CD4-positive, alpha-beta T cell (primary cell): ENCODE results near the gene ITGB6. TPM values are rescaled to one million over a fixed set of nuclear protein-coding genes. Genes with fewer than 3 reads are reported as not detected.

Source experiments
- ATAC-seq: fragments of 200-7000 bp; cut with Tn5 transposase; one replicate; pipeline ENCODE4 v1.10.0; 2022; ENCODE audit warnings: mild to moderate bottlenecking; ENCODE audit not compliant: poor library complexity
- CTCF ChIA-PET: fragments of 350-600 bp; sonication (Branson Sonifier 250); formaldehyde crosslinking; loops from one replicate; lab custom pipeline; 2021; ENCODE audit warnings: antibody characterized with exemption, inconsistent platforms; lab: Charles Lee
- POLR2A ChIA-PET: fragments of 350-600 bp; sonication (Branson Sonifier 250); formaldehyde crosslinking; loops from one replicate; lab custom pipeline; 2021; ENCODE audit warnings: antibody characterized with exemption, inconsistent platforms; lab: Charles Lee
- DNase-seq, 14 experiments: peaks; one replicate each; pipeline ENCODE4 v3.0.0-alpha.2; 2013 to 2020; ENCODE audit warnings: mixed read lengths in 2 of 14
- H3K27ac ChIP-seq, 2 donors: one replicate each; pipeline versions ENCODE4 v1.5.1 to v1.7.0; 2013; ENCODE audit warnings: low read length in 2 of 2, low read depth in 1 of 2, mild to moderate bottlenecking in 1 of 2
- H3K27me3 ChIP-seq, 2 experiments: 1 replicate in 1 of 2; 2 replicates in 1 of 2; pipeline versions ENCODE4 v1.6.1 to v1.7.0; 2013; ENCODE audit warnings: low read length in 2 of 2, control low read depth in 1 of 2, mild to moderate bottlenecking in 1 of 2, moderate library complexity in 1 of 2; ENCODE audit not compliant: insufficient read depth in 2 of 2, control insufficient read depth in 1 of 2
- H3K36me3 ChIP-seq: one replicate; pipeline ENCODE4 v1.6.1; 2013; ENCODE audit warnings: low read length, control low read depth; ENCODE audit not compliant: insufficient read depth
- H3K4me1 ChIP-seq: one replicate; pipeline ENCODE4 v1.6.1; 2013; ENCODE audit warnings: low read length, control low read depth; ENCODE audit not compliant: insufficient read depth
- H3K4me3 ChIP-seq: one replicate; pipeline ENCODE4 v1.5.1; 2013; ENCODE audit warnings: mild to moderate bottlenecking, low read length, moderate library complexity
- H3K9me3 ChIP-seq, 2 experiments: 1 replicate in 1 of 2; 2 replicates in 1 of 2; pipeline versions ENCODE4 v1.6.1 to v1.7.0; 2013; ENCODE audit warnings: low read length in 2 of 2, mild to moderate bottlenecking in 2 of 2, control low read depth in 1 of 2, moderate library complexity in 1 of 2; ENCODE audit not compliant: control insufficient read depth in 1 of 2, insufficient read depth in 1 of 2
- H3K27ac Mint-ChIP-seq: one replicate; pipeline ENCODE4 v1.8.0; 2020; ENCODE audit warnings: mixed read lengths
- H3K27me3 Mint-ChIP-seq: one replicate; pipeline ENCODE4 v1.8.0; 2021; ENCODE audit warnings: mixed read lengths
- H3K36me3 Mint-ChIP-seq: one replicate; pipeline ENCODE4 v1.8.0; 2021; ENCODE audit warnings: low read depth, mixed read lengths
- H3K4me1 Mint-ChIP-seq: one replicate; pipeline ENCODE4 v1.8.0; 2021; ENCODE audit warnings: low read depth, mixed read lengths
- H3K4me3 Mint-ChIP-seq: one replicate; pipeline ENCODE4 v1.8.0; 2020; ENCODE audit warnings: mild to moderate bottlenecking, mixed read lengths
- H3K9me3 Mint-ChIP-seq: one replicate; pipeline ENCODE4 v1.8.0; 2020; ENCODE audit warnings: mixed read lengths
- intact Hi-C, 2 experiments: fragments of 100-400 bp; cut with DNase I in 1 of 2; cut with micrococcal nuclease in 1 of 2; formaldehyde crosslinking; loops; one replicate each; pipeline versions ENCODE4 v1.15.1 to v1.9.0; 2023 to 2025; cut with DNase I, micrococcal nuclease
- total RNA-seq, 174 experiments: library from RNA in 2 of 174; stranded (reverse) in 2 of 174; gene quantifications; one replicate each; pipeline ENCODE4 v1.2.3 and lab custom pipeline; 2021 to 2026
- TF ChIP-seq, protein P1 (sequence below): fragments of 200-600 bp; IDR thresholded peaks from one replicate; pipeline ENCODE4 v1.8.0; 2022; ENCODE audit warnings: antibody characterized with exemption, mild to moderate bottlenecking

Gene ITGB6
- total RNA-seq, 2 experiments from 2014 or later, result not detected

GRCh38 chr2:160207271-160207670 lies 7.2 kb upstream of the ITGB6 start:
- ChIA-PET CTCF (no interaction called here), POLR2A (interaction anchor here (0.6 to 1.0 kb wide), 2 partner anchors 93 to 1306 kb away, joined by 3 read pairs; no protein-coding TSS in a partner anchor)
- Histone ChIP-seq H3K27ac (no peak overlapping the region), H3K27me3 (no peaks in the 10 kb centered on the region), H3K4me3 (no peak overlapping the region), H3K4me1 (no peaks in the 10 kb centered on the region), H3K36me3 (no peaks in the 10 kb centered on the region), H3K9me3 (no peaks in the 10 kb centered on the region)
- Mint-ChIP-seq H3K27me3 (no peaks in the 10 kb centered on the region), H3K4me1 (peaks cover 6% of the 10 kb centered on the region), H3K4me3 (no peak overlapping the region), H3K36me3 (no peaks in the 10 kb centered on the region), H3K27ac (no peak overlapping the region), H3K9me3 (no peaks in the 10 kb centered on the region)
- intact Hi-C loops, result no loop called here
- TF ChIP-seq, protein P1, sequence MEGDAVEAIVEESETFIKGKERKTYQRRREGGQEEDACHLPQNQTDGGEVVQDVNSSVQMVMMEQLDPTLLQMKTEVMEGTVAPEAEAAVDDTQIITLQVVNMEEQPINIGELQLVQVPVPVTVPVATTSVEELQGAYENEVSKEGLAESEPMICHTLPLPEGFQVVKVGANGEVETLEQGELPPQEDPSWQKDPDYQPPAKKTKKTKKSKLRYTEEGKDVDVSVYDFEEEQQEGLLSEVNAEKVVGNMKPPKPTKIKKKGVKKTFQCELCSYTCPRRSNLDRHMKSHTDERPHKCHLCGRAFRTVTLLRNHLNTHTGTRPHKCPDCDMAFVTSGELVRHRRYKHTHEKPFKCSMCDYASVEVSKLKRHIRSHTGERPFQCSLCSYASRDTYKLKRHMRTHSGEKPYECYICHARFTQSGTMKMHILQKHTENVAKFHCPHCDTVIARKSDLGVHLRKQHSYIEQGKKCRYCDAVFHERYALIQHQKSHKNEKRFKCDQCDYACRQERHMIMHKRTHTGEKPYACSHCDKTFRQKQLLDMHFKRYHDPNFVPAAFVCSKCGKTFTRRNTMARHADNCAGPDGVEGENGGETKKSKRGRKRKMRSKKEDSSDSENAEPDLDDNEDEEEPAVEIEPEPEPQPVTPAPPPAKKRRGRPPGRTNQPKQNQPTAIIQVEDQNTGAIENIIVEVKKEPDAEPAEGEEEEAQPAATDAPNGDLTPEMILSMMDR, result no peak
- ATAC-seq, result no peak
- DNase-seq, result no peak

- ATAC-seq, result no peak
- H3K27me3 ChIP-seq, result no peaks in the 10 kb centered on the region
- ChIA-PET POLR2A (no interaction called here), CTCF (no interaction called here)
- H3K27ac ChIP-seq, result no peak overlapping the region
- TF ChIP-seq, protein P1, result no peak
- no peak for DNase-seq
- Mint-ChIP-seq H3K9me3 (no peaks in the 10 kb centered on the region), H3K36me3 (no peaks in the 10 kb centered on the region), H3K4me3 (no peak overlapping the region), H3K27ac (no peak overlapping the region), H3K4me1 (peaks cover 6% of the 10 kb centered on the region), H3K27me3 (no peaks in the 10 kb centered on the region)
- no peaks in the 10 kb centered on the region for H3K9me3 ChIP-seq
- intact Hi-C loops, result no loop called here
- no peaks in the 10 kb centered on the region for H3K4me1 ChIP-seq
- no peak overlapping the region for H3K4me3 ChIP-seq
- H3K36me3 ChIP-seq, result no peaks in the 10 kb centered on the region
Measured at GRCh38 chr2:160206436-160206835, 6.4 kb upstream of the ITGB6 start.

- no peak overlapping the region for H3K27ac ChIP-seq
- no peak overlapping the region for H3K4me3 ChIP-seq
- TF ChIP-seq, protein P1, result no peak
- H3K9me3 ChIP-seq, result no peaks in the 10 kb centered on the region
- H3K4me3 Mint-ChIP-seq, result no peak overlapping the region
- H3K4me1 Mint-ChIP-seq, result peaks cover under 1% of the 10 kb centered on the region
- no peaks in the 10 kb centered on the region for H3K27me3 Mint-ChIP-seq
- ChIA-PET CTCF (no interaction called here), POLR2A (no interaction called here)
- ATAC-seq, result no peak
- H3K4me1 ChIP-seq, result no peaks in the 10 kb centered on the region
- H3K27ac Mint-ChIP-seq, result no peak overlapping the region
- no peaks in the 10 kb centered on the region for H3K27me3 ChIP-seq
- H3K9me3 Mint-ChIP-seq, result no peaks in the 10 kb centered on the region
- no peaks in the 10 kb centered on the region for H3K36me3 ChIP-seq
- DNase-seq, result no peak
- intact Hi-C loops, result no loop called here
- no peaks in the 10 kb centered on the region for H3K36me3 Mint-ChIP-seq
Measured at GRCh38 chr2:160205505-160205904, 5.4 kb upstream of the ITGB6 start.
